IPS-11a (cell line): Measurements from ENCODE around the gene UPF2.

Source experiments
- H3K4me3 ChIP-seq: one replicate; pipeline ENCODE4 v1.5.1; 2013; ENCODE audit warnings: low read depth, low read length, control low read depth

UPF2 gene

DNA sequence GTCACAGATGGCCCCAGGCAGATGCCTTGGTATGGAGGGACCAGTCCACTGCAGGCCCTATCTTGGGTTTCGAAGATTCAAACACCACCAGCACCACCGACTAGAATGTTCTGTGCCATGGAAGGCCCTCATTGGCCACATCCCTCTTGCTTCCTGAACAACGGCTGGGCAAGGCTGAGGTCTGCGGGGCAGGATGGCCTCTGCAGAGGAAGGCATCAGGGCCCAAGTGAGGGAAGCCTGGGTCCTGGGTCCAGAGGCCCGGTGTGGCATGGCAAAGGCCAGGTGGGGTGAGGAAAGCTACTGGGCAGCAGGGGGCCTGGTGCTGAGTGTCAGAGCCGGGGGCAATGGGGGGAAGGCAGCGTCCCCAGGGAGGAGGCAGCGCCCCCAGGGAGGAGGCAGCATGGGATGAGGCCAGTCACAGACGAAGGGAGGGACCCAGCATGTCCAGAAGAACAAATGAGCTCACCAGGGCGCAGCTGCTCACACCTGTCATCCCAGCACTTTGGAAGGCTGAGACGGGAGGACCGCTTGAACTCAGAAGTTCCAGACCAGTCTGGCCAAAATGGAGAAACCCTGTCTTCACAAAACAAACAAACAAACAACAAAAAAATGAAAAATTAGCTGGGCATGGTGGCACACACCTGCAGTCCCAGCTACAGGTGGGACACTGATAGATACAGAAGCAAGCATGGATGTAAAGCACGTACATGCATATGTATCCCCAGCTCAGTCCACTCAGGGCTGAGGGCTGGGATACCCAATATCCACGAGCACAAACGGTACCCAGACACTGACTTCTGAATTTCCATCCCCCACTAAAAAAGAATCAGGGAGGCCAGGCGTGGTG is 155.0 kb downstream of the UPF2 start:
- no peak overlapping the region for H3K4me3 ChIP-seq

- H3K4me3 ChIP-seq = no peak overlapping the region
Observed at GRCh38 chr10:11886851-11887250, 155.8 kb downstream of the UPF2 start.

- no peak overlapping the region for H3K4me3 ChIP-seq
Observed at GRCh38 chr10:11886138-11886474, 156.5 kb downstream of the UPF2 start.

DNA sequence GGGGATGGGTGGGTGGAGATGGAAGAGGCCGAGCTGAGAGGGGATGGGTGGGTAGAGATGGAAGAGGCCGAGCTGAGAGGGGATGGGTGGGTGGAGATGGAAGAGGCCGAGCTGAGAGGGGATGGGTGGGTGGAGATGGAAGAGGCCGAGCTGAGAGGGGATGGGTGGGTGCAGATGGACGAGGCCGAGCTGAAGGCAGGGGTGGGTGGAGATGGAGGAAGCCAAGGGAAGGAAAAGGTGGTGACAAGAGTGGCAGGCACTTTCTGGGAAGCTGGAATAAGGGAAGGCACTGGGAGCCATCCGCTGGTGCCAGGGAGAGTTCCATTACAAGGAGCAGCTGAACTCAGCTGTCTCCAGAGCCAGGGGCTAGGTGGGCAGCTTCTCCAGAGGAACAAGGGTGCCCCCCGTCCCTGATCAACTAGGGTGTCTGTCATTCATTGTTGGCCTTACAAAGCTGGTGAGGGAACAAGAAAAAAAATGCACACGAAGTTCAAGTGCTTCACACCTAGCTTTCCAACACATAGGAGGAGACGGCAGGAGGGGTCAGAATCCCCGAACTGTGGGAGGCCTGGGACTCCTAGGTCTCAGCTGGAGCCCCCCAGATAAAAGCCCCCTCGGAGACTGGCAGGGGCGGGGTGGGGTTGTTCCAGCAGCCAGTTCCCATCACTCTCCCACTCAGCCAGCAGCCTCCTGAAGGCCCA is 157.0 kb downstream of the UPF2 start:
- H3K4me3 ChIP-seq = no peak overlapping the region

GRCh38 chr10:11884706-11885423 is 157.7 kb downstream of the UPF2 start:
- no peak overlapping the region for H3K4me3 ChIP-seq

DNA sequence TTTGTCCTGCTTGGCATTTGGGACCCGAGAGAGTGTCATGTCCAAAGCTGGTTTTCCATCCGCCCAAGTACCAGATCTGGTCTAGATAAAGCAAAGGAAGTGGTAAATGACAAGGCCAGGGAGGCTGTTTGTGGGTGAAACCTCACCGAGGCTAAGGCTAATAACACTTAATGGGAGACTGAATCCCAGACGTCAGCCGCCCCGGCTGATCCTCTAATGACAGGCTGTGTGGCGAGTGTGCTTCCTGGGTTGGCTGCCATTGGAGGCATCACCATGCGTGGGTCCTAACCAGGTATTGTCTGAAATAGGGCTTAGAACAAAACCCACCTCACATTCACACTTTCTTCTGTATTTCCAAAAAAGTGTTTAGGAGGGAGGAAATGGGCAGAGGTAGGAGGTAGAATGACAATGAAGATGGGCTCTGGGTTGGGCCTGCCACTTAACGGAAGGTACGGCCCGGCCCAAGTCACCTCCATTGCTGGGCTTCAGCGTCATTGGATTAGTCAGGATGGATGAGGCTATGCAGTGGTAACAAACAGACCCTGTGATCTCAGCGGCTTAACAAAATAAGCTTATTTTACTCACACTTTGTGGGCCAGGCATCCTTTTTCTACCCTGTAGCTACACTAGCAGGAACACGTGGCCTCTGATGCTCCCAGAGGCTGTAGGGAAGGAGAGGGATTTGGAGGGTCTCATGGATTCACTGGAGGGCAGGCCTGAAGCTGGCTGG is 159.8 kb downstream of the UPF2 start:
- no peak overlapping the region for H3K4me3 ChIP-seq

DNA sequence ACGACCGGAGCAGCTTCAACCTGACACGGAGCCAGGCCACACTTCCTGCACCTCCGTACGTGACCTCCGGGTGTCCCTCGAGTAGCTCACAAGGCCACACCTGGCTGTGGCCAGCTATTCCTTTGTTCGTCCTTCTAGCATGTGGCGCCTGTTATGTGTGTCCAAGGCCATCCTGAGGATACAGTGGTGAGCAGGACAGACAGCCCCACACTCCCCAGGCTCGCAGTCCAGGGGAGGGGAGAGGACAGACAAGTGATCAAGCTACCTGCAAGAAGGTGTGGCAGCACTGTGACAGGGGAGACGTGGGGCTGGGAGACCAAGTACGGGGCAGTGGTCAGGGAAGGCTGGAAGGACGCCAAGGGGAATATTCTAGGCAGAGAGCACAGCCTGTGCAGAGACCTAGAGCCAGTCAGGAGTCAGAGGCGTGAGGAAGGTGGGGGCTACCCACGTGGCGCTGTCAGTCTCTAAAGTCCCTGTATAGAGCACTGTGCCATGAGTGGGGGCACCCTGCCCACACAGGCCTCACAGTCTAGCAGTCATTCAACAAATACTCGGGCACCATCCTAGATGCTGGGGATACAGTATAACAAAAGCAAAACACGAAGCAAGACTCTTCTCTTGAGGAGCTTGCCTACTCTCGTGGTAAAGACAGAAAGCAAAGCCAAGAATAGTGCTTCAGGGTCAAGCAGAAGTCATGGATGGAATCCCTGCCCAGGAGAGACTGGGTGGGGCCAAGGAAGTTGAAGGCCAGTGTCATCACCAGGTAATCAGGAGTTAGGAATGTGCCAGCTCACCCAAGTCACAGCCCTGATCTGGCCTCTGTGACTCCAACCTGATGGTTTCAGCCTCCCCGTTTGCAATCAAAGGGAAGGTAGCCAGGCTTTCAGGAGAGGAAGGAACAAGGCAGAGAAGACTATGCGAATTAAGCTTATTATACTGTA is 160.9 kb downstream of the UPF2 start:
- H3K4me3 ChIP-seq = no peak overlapping the region

GRCh38 chr10:11881030-11881476 is 161.6 kb downstream of the UPF2 start:
- no peak overlapping the region for H3K4me3 ChIP-seq

DNA sequence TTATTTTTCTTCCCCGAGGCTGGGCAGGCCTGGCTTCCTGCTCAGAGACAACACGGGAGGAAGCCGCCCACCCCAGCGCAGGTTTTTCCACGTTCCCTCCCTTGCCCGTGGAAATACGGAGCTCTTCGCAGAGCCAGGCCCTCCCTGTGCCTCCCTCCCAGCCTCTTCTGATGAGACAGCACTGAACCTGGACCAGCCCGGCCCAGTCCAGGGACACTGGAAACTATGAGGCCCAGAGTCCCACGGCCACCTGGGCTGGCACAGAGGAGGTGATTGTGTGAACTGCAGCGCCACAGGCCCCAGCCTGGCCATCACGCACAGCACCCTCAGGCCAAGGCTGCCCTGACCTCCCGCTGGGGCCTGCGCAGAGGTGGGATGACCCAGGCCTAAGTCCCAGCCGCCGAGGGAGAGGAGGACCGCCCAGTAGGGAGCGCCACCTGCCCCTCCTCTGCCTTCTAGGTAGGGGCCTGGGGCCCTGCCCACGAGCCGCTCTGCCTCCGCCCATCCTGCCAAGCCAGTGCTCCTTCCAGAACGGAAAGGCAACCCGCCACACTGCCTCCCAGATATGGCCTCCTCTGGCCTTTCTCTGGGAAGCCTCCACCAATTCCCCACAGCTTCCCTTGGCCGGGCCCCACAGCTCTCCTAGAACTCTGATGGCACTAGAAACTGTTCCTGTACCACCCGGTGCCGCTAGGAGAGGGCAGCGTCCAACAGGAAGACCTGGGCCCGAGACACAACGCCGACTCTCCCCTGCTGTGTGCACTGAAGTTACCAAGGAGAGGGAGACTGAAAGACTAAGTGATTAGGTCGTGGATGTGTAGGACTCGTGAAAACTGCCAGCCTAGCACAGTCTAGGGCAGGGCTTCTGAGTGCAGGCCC is 162.2 kb downstream of the UPF2 start:
- no peak overlapping the region for H3K4me3 ChIP-seq

- no peak overlapping the region for H3K4me3 ChIP-seq
Observed at GRCh38 chr10:11879387-11880094, 163.1 kb downstream of the UPF2 start.

DNA sequence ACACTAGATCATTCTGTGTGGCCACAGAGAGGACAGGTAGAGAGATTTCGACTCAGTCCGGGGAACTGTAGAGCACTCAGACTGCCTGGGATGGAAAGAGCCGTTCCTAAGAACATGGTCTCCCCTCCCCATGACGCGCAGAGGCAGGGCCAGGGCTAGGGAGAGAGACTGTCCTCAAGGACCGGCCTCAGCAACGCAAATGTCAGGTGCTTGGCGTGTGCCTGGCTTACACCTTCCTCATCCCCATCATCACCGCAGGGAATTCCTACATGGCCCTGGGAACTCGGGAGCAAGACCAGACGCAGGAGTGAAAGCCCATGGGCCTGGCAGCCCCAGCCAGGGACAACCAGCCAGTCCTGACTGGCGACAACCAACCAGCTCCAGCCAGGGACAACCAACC is 163.8 kb downstream of the UPF2 start:
- no peak overlapping the region for H3K4me3 ChIP-seq

DNA sequence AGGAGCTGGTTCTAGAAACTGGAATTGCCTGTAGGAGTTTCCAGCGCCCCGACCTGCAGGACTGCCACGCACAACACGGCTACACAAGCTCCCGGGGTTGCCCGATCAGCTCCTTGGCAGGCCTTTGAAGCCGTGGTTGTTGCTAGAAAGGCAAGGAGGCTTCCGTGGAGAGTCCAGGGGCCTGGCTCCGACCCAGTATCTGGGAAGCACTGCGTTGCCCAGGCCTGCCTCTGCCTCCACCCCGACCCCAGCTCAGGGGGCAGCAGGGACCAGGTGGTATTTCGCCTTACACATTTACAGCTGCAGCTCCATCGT is 165.1 kb downstream of the UPF2 start:
- H3K4me3 ChIP-seq = no peak overlapping the region

- no peak overlapping the region for H3K4me3 ChIP-seq
Observed at GRCh38 chr10:11876805-11877590, 165.6 kb downstream of the UPF2 start.

GRCh38 chr10:11876324-11876723 is 166.3 kb downstream of the UPF2 start:
- no peak overlapping the region for H3K4me3 ChIP-seq

- H3K4me3 ChIP-seq = no peak overlapping the region
Observed at GRCh38 chr10:11875494-11876281, 166.9 kb downstream of the UPF2 start.

DNA sequence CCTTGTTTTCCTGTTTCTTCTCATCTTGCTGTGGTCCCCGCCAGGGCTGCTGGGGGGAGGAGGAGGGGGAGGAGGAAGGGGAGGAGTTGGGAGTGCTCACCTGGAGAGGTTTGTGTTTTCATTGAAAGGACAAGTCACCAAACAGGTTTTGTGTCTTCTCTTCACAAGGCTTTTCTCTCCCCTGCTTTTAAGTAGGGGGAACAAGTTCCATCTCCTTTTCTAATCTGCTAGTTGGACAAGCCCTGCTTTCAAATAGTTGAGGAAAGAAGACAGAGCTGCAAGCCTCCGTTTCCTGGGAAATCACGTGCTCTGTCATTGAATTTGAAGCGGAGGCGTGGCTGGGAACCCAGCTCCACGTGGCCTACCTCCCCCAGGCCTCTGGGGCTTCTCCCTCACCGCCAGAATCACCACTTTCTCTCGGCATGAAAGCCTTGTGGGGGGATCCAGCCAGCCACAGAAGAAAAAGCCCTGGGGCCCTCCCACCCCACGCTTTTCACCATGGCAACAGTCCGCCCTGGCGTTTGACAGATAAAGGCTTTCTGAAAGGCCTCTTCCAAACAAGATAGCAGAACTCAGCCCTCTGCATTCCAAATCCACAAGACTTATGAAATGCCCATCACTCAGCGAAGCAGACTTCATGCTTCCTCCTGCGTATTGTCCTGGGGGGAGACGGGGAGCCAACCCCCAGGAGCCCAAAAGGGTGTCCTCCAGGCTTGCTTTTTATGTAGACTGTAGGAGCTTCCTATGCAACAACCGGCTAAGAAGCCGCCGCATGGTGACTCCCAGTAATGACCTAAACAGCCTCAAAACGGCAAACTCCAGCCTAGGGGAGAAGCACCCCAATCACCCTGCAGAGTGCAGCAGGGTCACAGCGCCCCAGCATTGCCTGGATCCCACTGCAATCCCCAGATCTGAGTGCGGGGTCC is 167.8 kb downstream of the UPF2 start:
- no peak overlapping the region for H3K4me3 ChIP-seq
